Hematopoietic multipotent progenitor cell treated with erythropoietin and hydrocortisone succinate and interleukin-3 and kit ligand, for 6 days (in vitro differentiated cells): Measurements from ENCODE around the gene ADGRL3.
"Not testable (repeated sequence)": the region's sequence is repeated elsewhere in the genome, so short reads cannot be mapped to it uniquely, and the experiment has no call there.

Source experiments
- DNase-seq: peaks from one replicate; pipeline ENCODE4 v3.0.0-alpha.2; 2015

The ADGRL3 gene

GRCh38 chr4:61373901-61374440, 173.8 kb downstream of the ADGRL3 start:
- DNase-seq, result no peak

- DNase-seq, result no peak
Measured at GRCh38 chr4:61374447-61374891, 174.3 kb downstream of the ADGRL3 start.

- DNase-seq, result no peak
Measured at GRCh38 chr4:61375301-61375700, 175.2 kb downstream of the ADGRL3 start.

- DNase-seq, result no peak
Measured at GRCh38 chr4:61376301-61376700, 176.2 kb downstream of the ADGRL3 start.

- DNase-seq, result no peak
Measured at GRCh38 chr4:61379406-61379805, 179.3 kb downstream of the ADGRL3 start.

- DNase-seq, result no peak
Measured at GRCh38 chr4:61380865-61381264, 180.7 kb downstream of the ADGRL3 start.

GRCh38 chr4:61385256-61385655, 185.1 kb downstream of the ADGRL3 start:
- no peak for DNase-seq

- DNase-seq, result not testable (repeated sequence)
Measured at GRCh38 chr4:61387372-61387771, 187.2 kb downstream of the ADGRL3 start.

- no peak for DNase-seq
Measured at GRCh38 chr4:61389640-61390039, 189.5 kb downstream of the ADGRL3 start.

GRCh38 chr4:61395754-61396153, 195.6 kb downstream of the ADGRL3 start:
- DNase-seq, result no peak

GRCh38 chr4:61397174-61397573, 197.0 kb downstream of the ADGRL3 start:
- DNase-seq, result no peak

- DNase-seq, result no peak
Measured at GRCh38 chr4:61400439-61401038, 200.4 kb downstream of the ADGRL3 start.

GRCh38 chr4:61401771-61402170, 201.6 kb downstream of the ADGRL3 start:
- DNase-seq, result no peak

GRCh38 chr4:61405307-61405706, 205.2 kb downstream of the ADGRL3 start:
- DNase-seq, result no peak

- DNase-seq, result no peak
Measured at GRCh38 chr4:61406677-61407076, 206.6 kb downstream of the ADGRL3 start.

GRCh38 chr4:61407642-61408618, 207.8 kb downstream of the ADGRL3 start:
- DNase-seq, result no peak

- DNase-seq, result no peak
Measured at GRCh38 chr4:61408861-61409260, 208.7 kb downstream of the ADGRL3 start.

- DNase-seq, result no peak
Measured at GRCh38 chr4:61411241-61411640, 211.1 kb downstream of the ADGRL3 start.

GRCh38 chr4:61425315-61425714, 225.2 kb downstream of the ADGRL3 start:
- DNase-seq, result no peak

- no peak for DNase-seq
Measured at GRCh38 chr4:61426229-61426628, 226.1 kb downstream of the ADGRL3 start.

GRCh38 chr4:61427099-61427817, 227.1 kb downstream of the ADGRL3 start:
- DNase-seq, result no peak

GRCh38 chr4:61427818-61428495, 227.8 kb downstream of the ADGRL3 start:
- DNase-seq, result no peak

- DNase-seq, result no peak
Measured at GRCh38 chr4:61428950-61429349, 228.8 kb downstream of the ADGRL3 start.
